A172 (cell line): ENCODE results near the gene PRDM16. TPM values are rescaled to one million over a fixed set of nuclear protein-coding genes. Genes with fewer than 3 reads are reported as not detected.

Source experiments
- DNase-seq: peaks from one replicate; pipeline ENCODE4 v3.0.0-alpha.2; 2015; ENCODE audit warnings: low spot score
- total RNA-seq: library from RNA; depleted of rRNA; stranded (reverse); fragments of >200 nt; shearing (Covaris generic); gene quantifications from 2 replicates; pipeline ENCODE4 v1.2.3, GENCODE V29; 2014

Gene PRDM16
- total RNA-seq, 1 experiment from 2014 or later, result 0.84 TPM

- no peak for DNase-seq
These were observed 320.3 kb downstream of the PRDM16 start for GRCh38 chr1:3389093-3389833.

- DNase-seq, result no peak
These were observed 321.3 kb downstream of the PRDM16 start for GRCh38 chr1:3390291-3390690.

DNA sequence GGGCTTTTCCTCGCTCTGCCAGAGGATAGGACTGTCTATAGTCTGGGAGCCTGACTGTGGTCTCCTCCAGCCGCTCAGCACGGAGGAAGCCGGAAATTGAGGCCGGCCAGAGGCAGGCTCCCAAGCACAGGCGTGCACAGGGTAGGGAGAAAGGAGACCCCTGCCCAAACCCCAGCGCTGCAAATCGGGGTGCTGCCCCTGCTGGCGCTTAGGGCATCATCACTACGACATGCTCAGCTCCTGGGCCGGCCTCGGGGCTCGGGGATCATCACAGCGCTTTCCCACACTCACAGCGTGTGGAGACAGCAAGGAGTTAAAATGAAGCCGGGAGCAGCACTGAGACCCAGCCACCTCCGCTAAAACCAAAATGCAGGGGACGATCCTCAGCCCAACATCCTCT is 322.7 kb downstream of the PRDM16 start:
- no peak for DNase-seq

- no peak for DNase-seq
These were observed 324.3 kb downstream of the PRDM16 start for GRCh38 chr1:3393024-3393986.

DNA sequence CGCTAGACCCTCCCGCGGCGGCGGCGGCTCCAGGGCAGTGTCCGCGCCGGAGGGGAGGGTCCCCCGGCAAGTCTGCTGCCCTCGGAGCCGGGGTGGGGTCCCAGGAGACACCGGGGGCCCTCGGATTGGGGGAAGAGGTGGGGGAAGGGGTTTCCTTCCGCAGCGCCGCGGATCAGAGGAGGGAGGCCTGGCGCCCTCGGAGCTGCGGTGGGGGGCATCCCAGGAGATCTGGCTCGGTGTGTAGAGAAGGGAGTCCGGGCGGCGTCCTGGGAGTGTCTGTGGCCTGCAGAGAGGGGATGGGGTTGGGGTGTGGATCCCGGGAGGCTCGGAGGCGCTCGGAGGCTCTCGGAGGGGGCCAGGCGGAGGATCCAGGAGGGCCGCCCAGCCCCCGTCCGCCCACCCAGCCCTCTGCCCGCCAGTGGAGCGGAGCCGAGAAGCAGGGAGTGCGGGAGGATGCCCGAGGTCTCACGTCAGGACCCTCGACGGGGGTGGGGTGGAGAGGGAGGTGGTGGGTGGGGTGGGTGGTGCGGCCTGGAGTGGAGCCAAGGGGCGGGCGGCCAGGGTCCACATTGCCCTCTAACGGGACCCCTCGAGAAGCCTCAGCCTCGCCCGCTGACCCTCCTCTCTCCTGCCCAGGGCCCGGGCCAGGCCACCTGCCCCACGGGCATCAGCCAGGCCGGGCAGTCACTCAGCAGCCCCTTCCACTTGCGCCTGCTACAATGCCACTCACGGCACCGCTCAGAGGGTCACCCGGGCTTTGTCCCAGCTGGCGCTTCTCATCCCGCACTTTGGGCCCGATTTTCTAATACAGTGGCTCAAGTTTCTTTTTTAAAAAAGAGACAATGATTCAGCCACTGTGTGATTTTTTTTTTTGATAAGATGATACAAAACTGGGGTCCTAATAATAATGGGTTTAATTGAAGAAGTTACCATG is 325.3 kb downstream of the PRDM16 start:
- DNase-seq, result no peak

GRCh38 chr1:3396411-3396810 is 327.4 kb downstream of the PRDM16 start:
- no peak for DNase-seq

DNA sequence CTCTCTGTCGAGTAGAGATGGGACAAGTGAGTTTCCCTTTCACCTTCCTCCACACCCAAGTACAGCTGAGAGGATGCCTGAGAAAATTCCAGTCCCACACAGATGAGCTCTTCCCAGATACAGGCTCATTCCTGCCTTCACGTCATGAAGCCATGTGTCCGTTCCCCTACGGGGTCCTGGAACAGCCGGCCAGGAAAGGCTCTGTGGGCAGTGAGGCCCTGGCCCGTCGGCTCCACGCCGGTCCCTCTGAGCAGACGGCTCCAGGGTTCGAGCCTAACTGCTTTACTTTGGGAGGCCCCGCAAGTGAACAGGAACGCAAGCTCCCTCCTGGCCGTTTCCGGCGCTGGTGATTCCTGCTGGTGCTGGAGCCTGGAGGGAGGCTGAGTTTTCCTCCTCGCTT is 328.3 kb downstream of the PRDM16 start:
- DNase-seq, result no peak

DNA sequence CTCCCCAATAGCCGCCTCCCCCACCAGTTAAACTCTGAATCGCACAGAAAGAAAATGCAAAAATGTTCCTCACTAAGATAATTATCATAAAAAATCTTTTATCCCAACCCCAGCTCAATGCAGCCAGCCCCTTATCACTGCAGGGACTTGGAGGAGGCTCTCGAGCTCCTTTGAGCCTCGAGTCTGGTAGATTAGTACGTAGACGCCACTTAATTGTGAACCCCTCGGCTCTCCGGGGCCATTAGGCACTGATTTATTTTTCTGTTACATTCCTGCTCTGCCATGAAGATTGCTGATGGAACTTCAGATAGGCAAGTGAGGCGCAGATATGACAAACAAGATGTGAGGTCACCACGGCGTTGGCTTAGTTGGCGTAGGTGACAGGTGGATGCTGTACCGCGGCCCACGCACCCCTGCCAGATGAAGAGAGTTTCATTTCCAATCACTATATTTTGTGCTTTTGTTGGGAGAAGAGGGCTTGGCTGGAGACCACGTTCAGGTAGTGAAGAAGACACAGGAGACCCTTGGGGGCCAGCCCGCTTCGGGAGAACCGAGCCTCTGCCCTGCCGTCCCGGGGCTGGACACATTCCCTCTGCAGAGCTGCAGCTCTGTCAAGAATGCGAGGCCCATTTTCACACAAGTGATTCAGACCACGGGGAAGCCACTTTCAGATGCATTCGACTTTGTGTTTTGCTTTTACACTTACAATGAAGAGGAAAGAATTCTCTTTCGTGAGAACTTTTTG is 329.6 kb downstream of the PRDM16 start:
- DNase-seq, result no peak

- no peak for DNase-seq
These were observed 330.7 kb downstream of the PRDM16 start for GRCh38 chr1:3399732-3400131.

DNA sequence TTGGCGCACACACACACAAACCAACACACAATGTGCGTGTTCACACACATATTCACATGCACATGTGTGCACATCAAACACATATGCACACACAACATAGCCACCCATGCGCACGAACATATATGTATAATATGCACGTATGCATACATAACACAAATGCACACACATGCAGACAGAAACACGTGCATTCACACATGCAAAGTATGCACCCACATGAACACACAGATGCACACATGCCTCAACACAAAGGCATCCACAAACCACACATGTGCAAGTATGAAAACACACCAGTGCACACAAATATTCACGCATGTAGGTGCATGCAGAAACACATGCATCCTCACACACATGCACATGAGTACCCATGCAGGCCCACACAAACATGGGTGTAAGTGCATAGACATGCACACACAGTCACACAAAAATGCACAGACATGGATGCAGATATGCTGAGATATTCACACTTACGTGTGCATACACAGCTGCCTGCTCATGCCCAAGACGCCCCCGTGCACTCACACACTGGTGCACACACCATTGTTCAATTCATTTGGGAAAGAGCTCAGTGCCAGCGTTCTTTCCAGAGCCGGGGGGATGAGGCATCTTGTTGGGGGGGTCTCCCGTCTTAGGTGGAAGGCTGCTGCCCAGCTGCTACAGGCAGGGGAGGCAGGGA is 332.7 kb downstream of the PRDM16 start:
- no peak for DNase-seq

GRCh38 chr1:3402258-3403010 is 333.4 kb downstream of the PRDM16 start:
- DNase-seq, result peak; percentile 67

DNA sequence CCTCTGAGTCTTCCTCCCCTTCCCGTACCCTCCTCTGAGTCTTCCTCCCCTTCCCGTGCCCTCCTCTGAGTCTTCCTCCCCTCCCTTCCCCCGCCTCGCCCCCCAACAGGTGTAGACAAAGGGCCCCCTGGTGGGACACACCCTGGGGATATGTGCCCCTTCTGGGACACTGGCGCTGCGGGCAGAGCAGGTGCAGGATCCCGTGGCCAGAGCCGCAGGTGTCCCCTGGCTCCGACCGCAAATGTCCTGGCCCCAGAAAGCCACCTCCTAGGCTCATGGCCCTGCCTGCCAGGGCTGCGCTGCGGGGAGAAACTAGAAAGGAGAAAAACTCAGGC is 334.0 kb downstream of the PRDM16 start:
- DNase-seq, result peak; percentile 22

DNA sequence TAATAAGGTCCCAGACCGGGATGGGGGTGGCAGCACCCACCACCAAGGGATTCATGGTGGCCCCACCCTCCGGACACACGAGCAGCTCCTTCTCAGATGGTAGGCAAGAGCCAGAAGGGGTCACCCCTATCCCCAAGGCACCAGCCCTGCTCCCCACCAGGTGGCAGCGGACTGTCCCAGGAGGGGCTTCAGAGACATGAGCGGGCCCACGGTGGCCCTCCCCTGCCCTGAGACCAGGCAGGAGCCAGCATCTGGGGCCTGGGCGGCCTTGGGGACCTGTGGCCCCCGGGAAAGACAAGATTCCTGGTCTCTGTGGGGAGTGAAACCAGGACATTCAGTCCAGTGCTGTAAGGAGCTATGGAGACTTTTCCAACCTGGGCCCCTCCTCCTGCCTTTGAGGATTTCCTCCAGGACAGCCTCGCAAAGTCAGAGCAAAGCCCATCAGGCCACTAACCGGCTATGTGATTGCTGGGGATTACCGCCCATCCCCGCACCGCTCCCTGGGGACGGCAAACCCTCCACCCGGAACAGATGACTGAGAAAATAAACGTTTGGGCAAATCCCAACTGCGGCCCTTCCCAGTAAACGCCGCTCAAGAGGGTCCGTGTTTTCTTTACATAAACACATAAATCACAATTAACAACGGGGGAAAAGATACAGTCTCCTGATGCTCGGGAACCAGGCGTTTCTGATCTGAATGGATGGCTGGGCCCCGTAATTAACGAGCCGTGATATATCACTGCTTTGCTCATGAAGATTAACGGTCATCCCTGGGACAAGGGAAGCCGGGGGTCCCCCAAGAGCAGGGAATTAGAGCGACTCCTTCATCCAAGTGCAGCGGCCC is 334.6 kb downstream of the PRDM16 start:
- peak; percentile 6 for DNase-seq

DNA sequence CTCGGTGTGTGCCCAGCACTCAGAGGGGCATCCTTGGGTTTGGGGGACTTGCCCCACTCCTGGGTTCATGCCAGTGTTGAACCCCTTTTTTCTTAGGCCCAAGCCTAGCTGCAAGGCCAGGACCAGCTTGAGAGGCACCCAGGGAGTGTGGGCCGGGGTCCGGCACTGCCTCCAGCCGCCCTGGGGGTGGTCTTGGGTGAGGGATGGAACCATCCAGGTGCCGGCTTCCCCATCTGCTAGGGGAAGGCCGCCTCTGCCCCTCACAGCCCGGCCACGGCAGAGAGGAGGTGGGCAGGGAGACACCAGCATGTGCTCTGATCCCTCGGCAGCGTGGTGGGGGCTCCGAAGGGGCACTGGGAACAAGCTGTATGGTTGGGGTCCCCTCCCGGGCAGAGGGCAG is 335.3 kb downstream of the PRDM16 start:
- no peak for DNase-seq

DNA sequence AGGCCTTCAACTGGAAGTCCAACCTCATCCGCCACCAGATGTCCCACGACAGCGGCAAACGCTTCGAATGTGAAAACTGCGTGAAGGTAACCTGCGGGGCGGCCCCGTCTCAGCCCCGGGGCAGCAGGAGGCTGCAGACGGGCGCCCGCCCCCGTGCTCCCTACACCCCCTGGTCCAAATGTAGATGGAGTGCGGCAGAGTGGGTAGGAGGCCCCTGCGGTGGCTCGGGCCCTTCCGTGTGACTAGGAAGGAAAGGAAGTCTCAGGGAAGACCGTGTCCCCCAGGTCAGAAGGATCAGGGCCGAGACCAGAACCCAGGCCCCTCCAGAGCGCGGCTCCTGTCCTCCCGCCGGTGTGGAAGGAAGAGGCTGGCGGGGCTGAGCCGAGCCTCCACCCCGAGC is 335.8 kb downstream of the PRDM16 start:
- DNase-seq, result no peak

- no peak for DNase-seq
These were observed 336.5 kb downstream of the PRDM16 start for GRCh38 chr1:3405491-3405890.

DNA sequence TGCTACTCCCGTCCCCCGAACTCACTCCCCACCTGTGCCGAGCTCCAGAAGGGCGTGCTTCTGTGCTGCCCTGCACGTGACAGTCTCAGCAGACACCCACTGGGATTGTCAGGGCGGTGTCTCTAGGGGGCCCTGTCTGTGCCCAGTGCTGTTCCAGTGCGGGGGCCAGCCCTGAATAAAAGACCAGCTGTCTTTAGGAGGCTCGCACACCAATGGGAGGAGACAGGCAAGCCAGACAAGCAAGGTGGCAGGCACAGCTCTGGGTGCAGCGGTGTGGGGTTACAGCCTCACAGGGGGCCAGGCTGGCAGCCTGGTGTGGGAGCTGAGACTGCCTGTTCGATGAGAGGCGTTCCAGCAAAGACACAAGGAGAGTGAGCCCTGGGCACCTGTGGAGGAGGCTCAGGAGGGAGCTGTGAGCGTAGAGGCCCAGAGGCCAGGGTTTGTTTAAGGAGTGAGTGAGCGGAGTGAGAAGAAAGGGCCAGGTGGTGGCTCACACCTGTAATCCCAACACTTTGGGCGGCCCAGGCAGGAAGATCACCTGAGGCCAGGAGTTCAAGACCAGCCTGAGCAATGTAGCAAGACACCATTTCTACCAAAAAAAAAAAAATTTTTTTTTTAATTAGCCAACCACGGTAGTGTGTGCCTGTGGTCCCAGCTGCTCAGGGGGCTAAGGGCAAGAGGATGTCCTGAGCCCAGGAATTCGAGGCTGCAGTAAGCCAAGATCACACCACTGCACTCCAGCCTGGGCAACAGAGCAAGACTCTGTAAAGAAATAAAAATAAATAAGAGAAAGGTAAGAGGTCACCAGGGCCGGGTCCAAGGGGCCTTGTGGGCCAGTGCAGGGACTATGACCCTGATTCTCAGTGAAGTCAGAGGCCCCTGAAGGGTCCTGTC is 337.2 kb downstream of the PRDM16 start:
- no peak for DNase-seq

DNA sequence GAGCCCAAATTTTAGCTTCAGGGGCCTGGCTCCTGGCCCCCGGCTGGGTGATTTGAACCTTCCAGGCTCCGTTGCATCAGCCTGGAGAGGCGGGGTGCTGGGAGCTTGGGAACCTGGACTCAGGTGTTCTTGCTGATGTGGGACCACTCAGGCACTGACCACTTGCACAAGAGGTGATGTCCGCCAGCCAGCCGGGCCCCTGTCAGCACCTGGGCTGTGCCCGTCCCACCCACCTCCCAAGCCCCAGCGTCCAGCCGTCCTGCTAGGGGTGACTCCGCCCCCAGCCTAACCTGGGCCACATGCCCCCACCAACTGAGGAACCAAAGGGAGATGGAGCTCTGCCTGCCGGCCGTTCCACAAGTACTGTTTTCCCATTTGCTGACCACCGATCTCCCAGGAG is 338.0 kb downstream of the PRDM16 start:
- DNase-seq, result no peak
